Activated naive CD4-positive, alpha-beta T cell treated with anti-CD3 and anti-CD28 coated beads, Interleukin-2, amount 50 U/mL, for 24 hours (primary cell): Measurements from ENCODE around the gene ATP9B.

ENCODE experiments used
- H3K27ac Mint-ChIP-seq: one replicate; pipeline ENCODE4 v1.8.0; 2021; ENCODE audit warnings: mild to moderate bottlenecking, mixed read lengths
- H3K27me3 Mint-ChIP-seq: one replicate; pipeline ENCODE4 v1.8.0; 2021; ENCODE audit warnings: mixed read lengths
- H3K36me3 Mint-ChIP-seq: one replicate; pipeline ENCODE4 v1.8.0; 2021; ENCODE audit warnings: mixed read lengths
- H3K4me1 Mint-ChIP-seq: one replicate; pipeline ENCODE4 v1.8.0; 2021; ENCODE audit warnings: mixed read lengths
- H3K4me3 Mint-ChIP-seq: one replicate; pipeline ENCODE4 v1.8.0; 2021; ENCODE audit warnings: mild to moderate bottlenecking, mixed read lengths
- H3K9me3 Mint-ChIP-seq: one replicate; pipeline ENCODE4 v1.8.0; 2021; ENCODE audit warnings: mixed read lengths

Gene ATP9B

DNA sequence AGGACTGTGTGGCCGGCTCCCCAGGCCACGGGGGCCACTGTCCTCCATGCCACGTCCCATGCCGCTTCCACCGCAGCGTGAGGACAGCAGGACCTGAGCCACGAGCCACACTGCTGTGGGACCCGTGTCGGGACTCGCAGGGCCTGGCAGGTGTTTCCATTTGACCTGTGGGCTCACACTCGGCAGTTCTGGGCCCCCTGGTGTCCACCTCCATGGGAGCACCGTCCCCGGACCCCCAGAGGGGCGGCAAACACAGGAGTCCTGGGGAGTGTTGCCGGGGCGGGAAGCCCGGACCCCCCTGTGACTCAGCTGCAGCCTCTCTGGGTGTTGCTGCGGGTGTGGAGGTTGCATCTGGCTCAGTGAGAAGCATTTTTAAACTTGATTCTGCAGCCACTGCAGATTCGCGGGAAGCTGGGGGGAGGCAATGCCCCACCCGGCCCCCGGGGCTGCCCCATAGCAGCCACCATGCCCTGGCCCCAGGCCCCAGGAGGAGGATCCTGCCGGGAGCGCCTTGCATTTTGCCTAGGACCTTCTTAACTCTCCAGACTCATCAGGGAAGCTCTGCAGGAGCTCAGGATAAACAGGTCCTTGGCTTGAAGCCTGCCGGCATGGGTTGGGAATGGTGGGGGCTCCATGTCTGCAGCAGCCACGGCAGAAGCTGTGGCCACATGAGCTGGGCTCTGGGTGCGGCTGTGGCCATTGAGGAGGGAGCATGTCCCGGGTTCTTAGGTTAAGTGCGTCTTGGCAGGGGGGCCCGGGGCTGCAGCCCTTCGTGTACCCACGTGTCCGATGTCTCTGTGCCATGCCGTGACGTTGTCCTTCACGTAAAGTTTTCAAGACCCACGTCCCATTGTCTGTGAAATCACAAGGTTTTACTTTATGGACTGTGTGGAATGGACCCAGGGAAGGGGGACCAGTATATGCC, 357.4 kb downstream of the ATP9B start:
- Mint-ChIP-seq H3K4me1 (peaks cover 49% of the 10 kb centered on the region), H3K36me3 (peaks cover 10% of the 10 kb centered on the region), H3K27ac (no peak overlapping the region), H3K9me3 (no peaks in the 10 kb centered on the region), H3K4me3 (no peak overlapping the region), H3K27me3 (no peaks in the 10 kb centered on the region)

- H3K4me3 Mint-ChIP-seq, result no peak overlapping the region
- peaks cover 44% of the 10 kb centered on the region for H3K4me1 Mint-ChIP-seq
- H3K27me3 Mint-ChIP-seq, result no peaks in the 10 kb centered on the region
- H3K27ac Mint-ChIP-seq, result no peak overlapping the region
- H3K9me3 Mint-ChIP-seq, result no peaks in the 10 kb centered on the region
- peaks cover 10% of the 10 kb centered on the region for H3K36me3 Mint-ChIP-seq
Observed at GRCh38 chr18:79427368-79428225, 358.4 kb downstream of the ATP9B start.
